Caco-2 (cell line): ENCODE measurements around the gene KIAA0232. TPM values are rescaled to one million over a fixed set of nuclear protein-coding genes. Genes with fewer than 3 reads are reported as not detected.

ENCODE experiments used
- BruUV-seq: library from RNA; stranded (reverse); fragments of 400-500 nt; replicated peaks from 2 replicates; lab custom pipeline; 2021; lab: Mats Ljungman, UMichigan
- CTCF ChIA-PET: fragments of 300-600 bp; sonication (Branson Sonifier 250); formaldehyde crosslinking; loops from one replicate; lab custom pipeline; 2022; ENCODE audit warnings: antibody characterized with exemption; lab: Charles Lee
- POLR2A ChIA-PET: fragments of 300-600 bp; sonication (Branson Sonifier 250); formaldehyde crosslinking; loops from one replicate; lab custom pipeline; 2022; ENCODE audit warnings: antibody characterized with exemption; lab: Charles Lee
- DNase-seq, 2 experiments: peaks; one replicate each; pipeline versions ENCODE4 v3.0.0 to v3.0.0-alpha.2; 2020 to 2022
- H3K27me3 ChIP-seq: replicated peaks from 2 replicates; pipeline ENCODE4 v1.6.0; 2011; ENCODE audit warnings: low read length; ENCODE audit not compliant: control insufficient read depth, insufficient read depth
- H3K36me3 ChIP-seq: 2 replicates; pipeline ENCODE4 v1.5.1; 2011; ENCODE audit warnings: low read length; ENCODE audit not compliant: control insufficient read depth, insufficient read depth
- H3K4me1 ChIP-seq: fragments of 250-450 bp; sonication (Bioruptor Pico); 2 replicates; pipeline ENCODE4 v1.5.1; 2020; ENCODE audit warnings: mild to moderate bottlenecking
- H3K4me3 ChIP-seq: 2 replicates; pipeline ENCODE4 v1.5.1; 2011; ENCODE audit warnings: low read depth, mild to moderate bottlenecking, control low read depth, low read length
- H3K9me3 ChIP-seq: fragments of 250-450 bp; sonication (Bioruptor Pico); 2 replicates; pipeline ENCODE4 v1.5.1; 2020; ENCODE audit warnings: mild to moderate bottlenecking, moderate library complexity
- H3K27ac Mint-ChIP-seq: one replicate; pipeline ENCODE4 v1.8.0; 2022; ENCODE audit warnings: mixed read lengths; ENCODE audit not compliant: unreplicated experiment
- H3K27me3 Mint-ChIP-seq: one replicate; pipeline ENCODE4 v1.8.0; 2022; ENCODE audit warnings: mixed read lengths; ENCODE audit not compliant: insufficient read depth, unreplicated experiment
- H3K36me3 Mint-ChIP-seq: one replicate; pipeline ENCODE4 v1.8.0; 2022; ENCODE audit warnings: mild to moderate bottlenecking, mixed read lengths; ENCODE audit not compliant: insufficient read depth, unreplicated experiment
- H3K4me1 Mint-ChIP-seq: one replicate; pipeline ENCODE4 v1.8.0; 2022; ENCODE audit warnings: low read depth, mixed read lengths; ENCODE audit not compliant: unreplicated experiment
- H3K4me3 Mint-ChIP-seq: one replicate; pipeline ENCODE4 v1.8.0; 2022; ENCODE audit warnings: mild to moderate bottlenecking, moderate library complexity, mixed read lengths; ENCODE audit not compliant: unreplicated experiment
- H3K9me3 Mint-ChIP-seq: one replicate; pipeline ENCODE4 v1.8.0; 2022; ENCODE audit warnings: mixed read lengths; ENCODE audit not compliant: unreplicated experiment
- CTCF ChIP-seq, 2 experiments: fragments of 200-600 bp in 1 of 2; IDR thresholded peaks; 1 replicate in 1 of 2; 2 replicates in 1 of 2; pipeline versions ENCODE4 v1.5.1 to v1.8.0; 2011 to 2022; ENCODE audit warnings: antibody characterized with exemption in 1 of 2, control low read depth in 1 of 2, inconsistent platforms in 1 of 2, low read depth in 1 of 2, low read length in 1 of 2, mild to moderate bottlenecking in 1 of 2, moderate library complexity in 1 of 2; ENCODE audit not compliant: insufficient read depth in 1 of 2, severe bottlenecking in 1 of 2, unreplicated experiment in 1 of 2
- intact Hi-C: fragments of 100-400 bp; cut with micrococcal nuclease; formaldehyde crosslinking; loops from one replicate; pipeline ENCODE4 v1.10.0; 2022; ENCODE audit not compliant: unreplicated experiment
- total RNA-seq: library from RNA; stranded (reverse); gene quantifications from 2 replicates; pipeline ENCODE4 v1.2.3, GENCODE V29; 2022

The KIAA0232 gene
- total RNA-seq, 1 experiment from 2014 or later: 19.7 TPM

GRCh38 chr4:6742507-6742906, 40.0 kb upstream of the KIAA0232 start:
- Mint-ChIP-seq H3K9me3 (peaks cover 10% of the 10 kb centered on the region), H3K4me3 (no peak overlapping the region), H3K36me3 (no peaks in the 10 kb centered on the region), H3K27ac (no peak overlapping the region), H3K4me1 (peaks cover 4% of the 10 kb centered on the region), H3K27me3 (no peaks in the 10 kb centered on the region)
- DNase-seq: no peak
- Histone ChIP-seq H3K27me3 (no peaks in the 10 kb centered on the region), H3K36me3 (no peaks in the 10 kb centered on the region), H3K4me3 (no peak overlapping the region), H3K4me1 (no peaks in the 10 kb centered on the region), H3K9me3 (0 out of 2 replicates have a peak, but pooled peaks cover 5% of the 10 kb centered on the region)
- ChIA-PET POLR2A (no interaction called here), CTCF (no interaction called here)
- no peak for TF ChIP-seq CTCF (IDR thresholded peaks at IDR 0.05; ENCODE audit: insufficient read depth in 1 of 2, low read depth in 1 of 2, low read length in 1 of 2, severe bottlenecking in 1 of 2, unreplicated experiment in 1 of 2)
- no TSS peak for BruUV-seq
- intact Hi-C loops: no loop called here

GRCh38 chr4:6742989-6743388, 39.5 kb upstream of the KIAA0232 start:
- H3K27me3 Mint-ChIP-seq: no peaks in the 10 kb centered on the region
- Histone ChIP-seq H3K4me1 (no peaks in the 10 kb centered on the region), H3K27me3 (no peaks in the 10 kb centered on the region), H3K36me3 (no peaks in the 10 kb centered on the region), H3K4me3 (no peak overlapping the region), H3K9me3 (0 out of 2 replicates have a peak, but pooled peaks cover 5% of the 10 kb centered on the region)
- DNase-seq: no peak
- intact Hi-C loops: no loop called here
- peaks cover 5% of the 10 kb centered on the region for H3K4me1 Mint-ChIP-seq
- TF ChIP-seq CTCF (IDR thresholded peaks at IDR 0.05; ENCODE audit: insufficient read depth in 1 of 2, low read depth in 1 of 2, low read length in 1 of 2, severe bottlenecking in 1 of 2, unreplicated experiment in 1 of 2): no peak
- no peaks in the 10 kb centered on the region for H3K36me3 Mint-ChIP-seq
- H3K4me3 Mint-ChIP-seq: no peak overlapping the region
- H3K9me3 Mint-ChIP-seq: peaks cover 10% of the 10 kb centered on the region
- ChIA-PET CTCF (no interaction called here), POLR2A (no interaction called here)
- no peak overlapping the region for H3K27ac Mint-ChIP-seq
- no TSS peak for BruUV-seq

GRCh38 chr4:6746721-6747293, 35.7 kb upstream of the KIAA0232 start:
- no peaks in the 10 kb centered on the region for H3K9me3 Mint-ChIP-seq
- H3K27ac Mint-ChIP-seq: no peak overlapping the region
- H3K36me3 Mint-ChIP-seq: no peaks in the 10 kb centered on the region
- H3K4me1 ChIP-seq: peaks cover 20% of the 10 kb centered on the region
- CTCF ChIA-PET: no interaction called here
- no peaks in the 10 kb centered on the region for H3K27me3 Mint-ChIP-seq
- DNase-seq: no peak
- no peaks in the 10 kb centered on the region for H3K27me3 ChIP-seq
- POLR2A ChIA-PET: no interaction called here
- intact Hi-C loops: no loop called here
- H3K4me1 Mint-ChIP-seq: peaks cover 14% of the 10 kb centered on the region
- H3K9me3 ChIP-seq: no peaks in the 10 kb centered on the region
- H3K36me3 ChIP-seq: no peaks in the 10 kb centered on the region
- no TSS peak for BruUV-seq
- no peak for TF ChIP-seq CTCF (IDR thresholded peaks at IDR 0.05; ENCODE audit: insufficient read depth in 1 of 2, low read depth in 1 of 2, low read length in 1 of 2, severe bottlenecking in 1 of 2, unreplicated experiment in 1 of 2)
- no peak overlapping the region for H3K4me3 ChIP-seq
- H3K4me3 Mint-ChIP-seq: no peak overlapping the region
